NCI-H510A treated with DMSO at 0.1 percent for 48 hours (cell line): ENCODE results near the gene SSTR3.
"Not testable (repeated sequence)": the region's sequence is repeated elsewhere in the genome, so short reads cannot be mapped to it uniquely, and the experiment has no call there.

Source experiments
- DNase-seq: peaks from one replicate; lab custom pipeline; 2025; lab: John Stamatoyannopoulos, UW

Gene SSTR3

DNA sequence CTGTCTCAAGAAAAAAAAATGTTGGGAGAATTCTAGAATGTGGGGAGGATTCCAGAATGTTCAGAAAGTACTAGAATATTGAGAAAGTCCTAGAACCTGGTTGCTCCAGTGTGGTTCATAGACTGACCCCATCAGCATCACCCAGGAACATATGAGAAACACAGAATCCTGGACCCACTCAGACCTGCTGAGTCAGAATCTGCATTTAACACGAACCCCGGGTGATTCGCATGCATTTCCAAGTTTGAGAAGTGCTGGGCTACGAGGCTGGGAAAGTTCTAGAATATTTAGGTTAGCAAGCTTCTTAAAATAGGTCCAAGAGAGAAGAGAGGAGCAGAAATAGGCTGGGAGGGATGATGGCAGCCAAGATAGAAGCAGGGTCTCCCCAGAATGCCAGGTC, 30.6 kb downstream of the SSTR3 start:
- no peak for DNase-seq

DNA sequence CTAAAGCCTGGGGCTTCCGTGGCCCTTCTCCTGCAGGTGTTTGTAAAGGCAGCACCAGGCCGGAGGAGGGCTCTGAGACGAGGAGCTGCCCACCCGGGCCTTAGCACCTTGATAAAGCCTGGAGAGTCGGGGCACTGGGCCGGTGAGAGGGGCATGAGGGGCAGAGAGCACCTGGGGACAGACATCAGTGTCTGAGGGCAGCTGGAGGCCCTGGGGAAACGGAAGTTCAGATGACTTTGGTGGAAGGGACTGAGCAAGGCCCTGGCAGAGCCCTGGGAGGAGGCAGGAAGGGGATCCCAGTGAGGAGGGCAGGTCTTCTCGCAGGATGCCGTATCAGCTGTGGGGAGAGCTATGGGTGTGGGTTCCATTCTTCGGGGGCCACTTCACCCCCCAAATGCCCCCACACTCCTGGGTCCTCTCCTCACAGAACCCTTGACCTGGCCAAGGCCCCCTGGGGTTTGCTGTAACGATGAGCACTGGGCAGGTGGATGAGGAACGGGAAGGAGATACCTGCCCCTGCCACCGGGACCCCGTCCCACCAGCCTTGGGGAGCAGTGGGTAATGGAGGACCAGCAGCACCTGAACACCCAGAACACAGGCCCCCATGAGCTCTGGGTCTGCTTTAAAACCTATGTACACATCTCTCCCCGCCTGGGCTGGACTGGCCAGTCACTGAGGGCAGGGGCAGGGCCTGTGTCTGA, 31.6 kb downstream of the SSTR3 start:
- no peak for DNase-seq

DNA sequence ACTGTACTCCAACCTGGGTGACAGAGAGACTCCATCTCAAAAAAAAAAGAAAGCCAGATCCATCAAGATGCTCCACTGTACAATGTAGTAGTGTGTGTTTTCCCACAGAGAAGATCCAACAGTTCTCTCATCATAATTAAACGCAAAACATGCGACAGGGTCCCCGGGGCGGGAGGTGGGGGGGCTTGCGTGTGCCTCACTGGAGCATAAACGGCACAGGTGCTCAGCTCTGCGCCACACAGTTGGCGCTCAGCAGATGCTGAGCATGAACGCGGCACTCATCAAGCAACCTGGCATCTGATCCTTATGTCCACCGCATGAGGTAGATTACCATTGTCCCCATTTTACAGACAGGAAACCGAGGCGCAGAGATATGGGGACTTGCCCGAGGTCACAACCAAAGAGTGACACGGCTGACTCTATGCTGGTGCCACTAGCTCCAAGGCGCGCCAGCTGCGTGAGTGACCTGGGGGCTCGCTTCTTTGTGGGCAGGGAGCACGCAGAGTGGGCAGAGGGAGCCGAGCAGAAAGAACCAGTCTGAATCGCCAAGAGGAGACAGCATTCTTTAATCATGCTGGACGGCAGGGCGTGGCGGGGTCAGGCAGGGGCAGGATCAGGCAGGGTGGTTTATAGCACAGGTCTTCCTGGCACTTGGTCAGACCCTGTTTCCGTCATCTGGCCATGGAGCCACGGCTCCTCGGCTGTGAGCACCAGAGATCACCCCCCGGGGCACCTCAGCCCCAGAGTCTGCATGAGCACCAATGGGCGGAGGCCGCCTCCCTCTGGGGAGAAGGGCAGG, 32.5 kb downstream of the SSTR3 start:
- DNase-seq: no peak

DNA sequence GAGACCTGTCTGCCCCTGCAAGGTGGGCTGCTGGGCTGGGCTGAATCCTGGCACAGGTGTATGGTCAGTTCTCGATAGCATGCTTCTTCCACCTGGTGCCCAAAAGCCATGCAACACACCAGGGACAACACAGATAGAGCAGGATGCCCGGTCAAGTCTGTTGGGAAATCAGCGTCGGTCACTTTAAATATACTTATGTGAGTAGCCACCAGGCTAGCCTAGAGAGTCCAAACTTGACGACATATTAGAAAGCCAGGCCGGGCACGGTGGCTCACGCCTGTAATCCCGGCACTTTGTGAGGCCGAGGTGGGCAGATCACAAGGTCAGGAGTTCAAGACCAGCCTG, 33.2 kb downstream of the SSTR3 start:
- no peak for DNase-seq

DNA sequence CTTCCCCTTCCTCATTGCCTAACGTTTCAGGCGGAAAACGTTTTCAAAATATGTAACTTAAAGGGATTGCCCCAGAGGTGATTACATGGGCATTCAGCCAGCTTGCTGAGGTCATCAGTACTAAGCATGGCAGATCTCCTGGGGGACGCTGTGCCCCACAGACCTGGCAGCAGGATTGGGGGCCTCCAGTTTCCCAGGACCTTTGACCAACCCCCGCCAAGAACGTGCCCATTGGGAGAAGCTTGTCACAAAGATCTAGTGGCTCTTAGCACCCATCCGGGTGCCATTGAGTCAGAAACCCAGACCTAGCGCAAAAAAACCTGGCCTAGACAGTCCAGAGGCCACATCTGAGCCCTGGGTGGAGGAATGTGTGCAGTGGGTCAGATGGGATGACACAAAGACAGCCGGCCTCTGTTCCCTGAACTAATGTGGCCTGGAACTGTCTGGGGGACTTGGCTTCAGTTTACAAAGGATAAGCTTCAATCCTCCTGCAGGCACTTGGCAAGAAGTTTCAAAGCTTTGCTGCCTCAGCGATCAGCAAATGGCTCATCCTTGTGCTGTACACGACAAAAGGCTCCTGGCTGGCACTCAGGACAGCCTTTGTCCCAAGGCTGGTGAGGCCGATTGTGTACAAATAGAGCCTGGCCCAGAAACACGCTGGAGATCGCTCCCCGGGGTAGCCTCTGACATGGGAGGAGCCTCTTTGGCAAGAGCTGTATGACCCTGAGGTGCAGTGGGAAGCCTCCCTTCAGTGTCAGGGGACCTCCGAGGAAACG, 33.7 kb downstream of the SSTR3 start:
- DNase-seq: no peak

DNA sequence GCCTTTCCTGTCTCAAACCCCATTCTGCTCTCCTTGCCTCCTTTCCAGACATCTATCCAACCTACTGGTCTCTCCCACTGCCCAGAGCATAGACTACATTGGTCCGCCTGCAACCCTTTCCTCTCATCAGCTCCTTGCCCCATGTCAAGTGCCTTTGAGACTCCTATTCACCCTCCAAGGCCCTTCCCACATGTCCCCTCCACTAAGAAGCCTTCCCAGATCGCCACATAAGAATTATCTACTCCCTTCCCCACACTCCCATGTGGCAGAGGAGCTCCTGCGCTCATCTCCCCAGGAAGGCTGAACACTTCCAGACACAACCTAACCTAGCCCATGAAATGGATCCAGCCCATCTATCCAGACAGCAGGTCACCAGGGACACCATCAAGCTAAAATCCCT, 34.5 kb downstream of the SSTR3 start:
- no peak for DNase-seq

DNA sequence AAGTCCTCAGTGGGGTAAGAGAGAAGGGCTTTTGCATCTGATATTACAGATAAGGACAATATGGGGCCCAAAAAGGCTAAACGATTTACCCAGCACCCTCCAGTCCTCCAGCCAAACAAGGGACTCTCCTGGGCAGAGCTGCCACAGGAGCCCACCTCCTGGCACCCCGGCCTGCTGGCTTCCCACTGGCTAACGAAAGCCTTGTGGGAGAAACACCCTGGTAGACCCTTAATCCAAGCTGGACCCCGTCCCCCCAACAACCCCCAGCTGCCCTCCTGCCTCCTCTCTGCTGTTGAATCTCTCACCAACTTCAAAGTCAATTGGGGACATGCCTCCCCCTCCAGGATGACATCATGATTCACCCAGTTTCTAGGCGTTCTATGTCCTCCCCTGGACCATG, 35.1 kb downstream of the SSTR3 start:
- DNase-seq: no peak

DNA sequence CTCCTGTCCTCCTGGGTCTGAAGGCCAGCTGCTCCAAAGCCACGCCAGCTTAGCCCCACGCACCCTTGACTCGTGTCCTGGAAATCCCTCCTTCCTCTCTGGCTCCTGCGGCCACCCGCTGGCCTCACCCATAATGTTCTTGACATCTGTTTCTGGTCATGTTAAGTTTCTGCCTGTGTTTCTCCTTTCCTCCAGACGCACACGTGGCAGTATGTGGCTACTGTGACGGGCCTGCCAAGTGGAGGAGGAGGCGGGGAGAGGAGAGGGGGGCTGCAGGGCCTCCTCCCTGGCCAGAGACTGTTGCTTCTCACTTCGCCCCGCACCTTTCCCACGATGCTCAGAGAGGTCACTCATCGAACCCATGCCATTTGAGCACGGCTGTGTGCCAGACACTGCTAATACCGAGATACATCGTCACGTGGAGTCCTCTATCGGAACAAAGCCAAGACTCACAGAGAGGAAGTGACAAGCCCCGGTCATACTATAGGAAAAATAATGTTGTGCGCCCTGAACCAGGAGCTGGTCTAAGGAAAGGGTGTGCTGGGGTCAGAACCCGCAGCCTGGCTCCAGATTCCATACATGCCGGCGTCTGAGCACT, 35.7 kb downstream of the SSTR3 start:
- DNase-seq: no peak

DNA sequence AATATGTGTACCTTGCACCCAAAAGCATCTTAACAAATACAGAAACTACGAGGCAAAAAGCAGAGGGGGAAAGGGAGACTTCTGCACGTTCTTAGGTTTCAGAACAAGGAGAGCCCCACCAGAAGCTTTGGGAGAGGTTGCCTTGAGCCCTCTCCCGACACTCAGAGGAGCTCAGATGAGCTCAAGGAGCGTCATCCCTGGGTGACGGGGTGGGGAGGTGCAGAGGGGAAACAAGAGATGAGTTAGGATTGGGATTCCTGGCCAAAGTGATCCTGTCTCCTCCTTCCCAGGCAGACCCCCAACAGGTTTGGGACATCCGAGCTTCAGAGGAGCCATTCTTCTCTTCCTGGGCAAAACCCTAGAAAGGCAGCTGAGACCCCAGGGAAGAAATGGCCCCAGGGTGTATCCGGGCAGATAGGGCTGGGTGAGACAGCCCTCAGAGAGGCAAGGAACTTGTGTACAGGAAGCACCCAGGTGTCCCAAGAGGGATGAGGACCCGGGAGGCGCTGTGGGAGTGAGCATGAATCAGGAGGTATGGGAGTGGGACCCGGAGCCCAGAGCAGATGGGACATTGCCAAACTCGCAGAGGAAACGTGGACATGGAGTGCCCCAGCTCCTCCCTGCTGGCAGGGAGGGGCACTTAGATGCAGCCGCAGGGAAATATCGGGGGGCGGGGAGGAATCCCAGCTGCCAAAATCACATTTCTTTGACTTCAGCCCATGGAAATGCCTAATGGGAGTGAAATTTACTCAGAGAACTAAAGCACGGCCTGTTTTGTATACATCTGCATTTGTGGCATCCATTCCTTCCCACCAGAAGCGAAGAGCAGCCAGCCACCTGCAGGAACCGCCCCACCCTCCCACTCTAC, 36.6 kb downstream of the SSTR3 start:
- DNase-seq: no peak

DNA sequence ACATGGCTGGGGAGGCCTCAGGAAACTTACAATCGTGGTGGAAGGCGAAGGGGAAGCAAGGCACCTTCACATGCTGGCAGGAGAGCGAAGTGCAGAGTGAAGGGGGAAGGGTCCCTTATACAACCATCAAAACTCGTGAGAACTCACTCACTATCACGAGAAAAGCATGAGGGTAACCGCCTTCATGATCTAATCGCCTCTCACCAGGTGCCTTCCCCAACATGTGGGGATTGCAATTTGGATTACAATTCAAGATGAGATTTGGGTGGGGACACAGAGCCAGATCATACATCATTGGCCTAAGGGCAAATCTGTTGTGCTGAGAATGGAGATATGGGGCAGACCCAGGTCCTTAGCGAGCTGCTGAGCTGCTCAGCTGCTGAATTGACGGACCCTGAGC, 37.3 kb downstream of the SSTR3 start:
- no peak for DNase-seq

DNA sequence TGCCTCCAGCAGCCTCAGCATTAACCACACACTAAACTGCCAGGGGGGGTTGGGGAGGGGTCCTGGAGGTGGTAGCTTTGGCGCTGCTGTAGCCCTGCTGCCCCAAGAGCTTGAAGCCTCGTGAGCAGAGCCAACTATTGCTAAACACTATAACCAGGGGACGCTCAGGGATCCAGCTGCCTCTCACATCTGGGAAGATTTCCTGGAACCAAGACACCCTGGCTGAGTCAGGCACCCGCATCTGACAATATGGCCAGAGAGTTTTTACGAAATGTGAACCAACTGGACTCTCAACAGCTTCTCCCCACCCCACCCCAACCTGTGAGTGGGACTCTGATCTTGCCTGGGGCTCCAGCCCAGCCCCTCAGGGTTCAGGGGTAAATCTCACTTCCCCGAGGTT, 38.6 kb downstream of the SSTR3 start:
- no peak for DNase-seq

DNA sequence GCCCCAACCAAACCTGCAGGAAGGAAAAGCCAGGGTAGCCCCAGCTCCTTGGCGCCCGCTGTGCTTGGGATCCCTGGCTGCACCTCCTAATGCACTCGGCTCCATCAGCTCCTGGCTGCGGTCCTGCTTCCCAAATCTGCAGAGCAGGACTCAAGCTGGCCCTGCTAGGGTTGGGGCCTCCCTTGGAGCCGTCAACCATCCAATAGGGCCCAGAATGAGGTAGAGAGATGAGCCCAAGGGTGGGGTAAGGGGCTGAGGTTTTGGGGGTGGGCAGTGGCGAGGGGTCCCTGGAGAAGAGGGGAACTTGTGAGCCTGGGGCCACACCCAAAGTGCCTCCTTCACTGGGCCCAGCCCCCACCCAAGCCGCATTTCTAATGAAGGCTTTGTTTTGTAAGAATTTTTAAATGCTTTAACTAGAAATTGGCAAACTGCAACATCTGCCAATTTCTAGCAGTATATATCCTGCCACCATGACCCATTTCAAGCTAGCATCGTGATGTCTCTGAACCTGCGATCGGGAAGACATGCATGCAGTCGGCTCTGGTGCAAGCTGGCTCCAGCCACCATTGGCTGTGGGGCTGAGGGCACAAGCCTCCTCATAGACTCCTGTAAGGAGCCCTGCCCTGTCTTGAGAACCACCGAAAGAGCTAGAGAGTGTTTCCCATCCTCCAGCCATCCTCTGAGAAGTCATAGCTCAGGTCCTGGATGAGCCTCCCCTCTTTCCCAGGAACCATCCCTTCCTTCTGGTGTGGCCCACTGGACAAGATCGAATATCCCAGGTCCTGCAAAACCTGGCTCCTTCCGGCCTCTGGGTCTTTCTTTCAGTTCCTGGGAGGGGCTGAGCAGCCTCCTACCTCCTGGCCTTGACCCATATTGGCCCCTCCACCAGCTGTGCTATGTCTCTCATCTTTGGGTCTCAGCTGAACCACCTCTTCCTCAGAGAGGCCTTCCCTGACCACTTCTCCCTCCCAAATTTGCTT, 39.7 kb downstream of the SSTR3 start:
- DNase-seq: no peak

DNA sequence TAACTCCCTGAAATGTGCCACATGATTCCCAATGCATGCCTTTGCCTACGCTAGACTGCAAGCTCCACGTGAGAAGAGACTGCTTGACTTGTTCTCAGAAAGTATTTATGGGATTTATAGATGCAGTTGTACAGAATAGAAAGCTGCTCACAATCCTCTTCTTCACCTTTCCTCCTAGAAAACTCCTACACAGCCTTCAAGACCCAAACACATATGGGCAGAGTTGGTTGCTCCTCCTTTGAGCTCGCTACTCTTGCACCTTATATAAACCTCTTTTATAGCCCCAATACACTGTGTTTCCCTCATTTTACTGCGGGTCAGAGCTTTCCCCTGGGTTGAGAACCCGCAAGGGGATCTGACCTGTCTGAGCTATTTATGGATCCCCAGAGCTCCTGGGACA, 40.6 kb downstream of the SSTR3 start:
- DNase-seq: no peak

DNA sequence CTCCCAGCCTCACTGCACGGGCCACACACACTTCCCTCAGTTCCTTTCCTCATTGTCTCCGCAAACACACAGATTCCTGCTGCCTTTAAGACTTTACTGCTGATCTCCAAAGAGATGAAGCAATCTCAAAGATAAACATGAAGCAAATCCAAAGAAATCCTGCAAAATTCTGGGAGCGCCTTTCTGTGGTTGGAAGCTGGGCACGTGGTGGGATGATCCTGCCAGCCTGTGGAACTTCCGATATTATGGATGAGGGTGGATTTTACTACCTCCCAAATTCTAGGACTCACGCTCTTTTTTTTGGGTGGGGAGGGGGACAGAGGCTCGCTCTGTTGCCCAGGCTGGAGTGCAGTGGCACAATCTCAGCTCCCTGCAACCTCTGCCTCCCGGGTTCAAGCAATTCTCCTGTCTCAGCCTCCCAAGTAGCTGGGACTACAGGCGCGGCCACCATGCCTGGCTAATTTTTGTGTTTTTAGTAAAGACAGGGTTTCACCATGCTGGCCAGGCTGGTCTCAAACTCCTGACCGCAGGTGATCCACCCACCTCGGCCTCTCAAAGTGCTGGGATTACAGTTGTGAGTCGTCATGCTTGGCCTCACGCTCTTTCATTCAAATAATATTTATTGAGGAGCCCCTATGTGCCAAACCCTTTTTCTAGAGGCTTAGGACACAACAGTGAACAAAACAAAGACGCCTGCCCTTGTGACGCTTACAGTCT, 41.4 kb downstream of the SSTR3 start:
- DNase-seq: not testable (repeated sequence)

DNA sequence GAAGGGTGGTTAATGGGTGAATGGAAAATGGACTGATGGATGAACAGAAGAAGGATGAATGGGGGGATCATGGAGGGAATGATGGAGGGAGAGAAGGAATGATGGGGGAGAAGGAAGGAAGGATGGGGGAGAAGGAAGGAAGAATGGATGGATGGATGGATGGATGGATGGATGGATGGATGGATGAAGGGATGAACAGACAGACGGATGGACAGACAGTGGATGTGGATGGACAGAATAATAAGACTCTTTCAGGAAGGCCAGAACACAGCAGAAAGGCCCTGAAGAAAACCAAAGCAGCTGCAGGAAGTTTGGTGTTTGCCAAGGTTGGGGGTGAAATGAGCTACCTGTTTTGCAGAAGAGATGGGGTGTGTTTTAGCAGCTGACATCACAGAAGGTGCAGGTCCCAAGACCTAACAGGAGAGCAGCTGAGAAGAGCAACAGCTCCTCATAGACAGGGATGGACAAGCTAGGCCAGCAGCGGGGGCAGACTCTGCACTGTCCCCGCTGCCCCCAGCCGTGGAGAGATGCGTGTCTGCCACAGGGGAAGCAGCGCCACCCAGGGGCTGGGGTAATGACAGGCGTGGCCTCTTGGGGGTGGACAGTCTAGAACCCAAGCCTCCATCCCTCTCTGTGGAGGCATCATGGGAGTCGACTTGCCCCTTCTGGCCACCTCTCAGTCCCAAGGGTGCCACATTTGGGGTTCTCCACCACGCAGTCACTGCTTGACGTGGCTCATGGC, 42.2 kb downstream of the SSTR3 start:
- DNase-seq: no peak

DNA sequence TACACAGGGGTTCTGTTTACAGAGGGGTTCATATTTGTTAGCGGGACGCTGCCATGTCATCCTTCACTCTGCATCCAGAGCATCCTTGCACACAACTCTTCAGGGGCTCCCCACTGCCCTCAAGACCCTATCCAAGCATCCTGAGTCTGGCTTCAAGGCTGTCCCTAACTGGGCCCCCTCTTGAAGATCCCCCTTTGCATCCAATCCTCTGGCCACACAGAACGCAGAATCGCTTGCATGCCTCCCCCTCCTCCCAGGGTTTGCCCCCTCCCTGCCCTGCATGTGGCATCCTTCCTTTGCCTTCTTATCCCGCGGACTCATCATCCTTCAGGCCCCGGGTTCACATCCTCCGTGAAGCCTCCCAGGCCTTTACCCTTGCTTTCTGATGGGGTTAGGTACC, 42.9 kb downstream of the SSTR3 start:
- no peak for DNase-seq

DNA sequence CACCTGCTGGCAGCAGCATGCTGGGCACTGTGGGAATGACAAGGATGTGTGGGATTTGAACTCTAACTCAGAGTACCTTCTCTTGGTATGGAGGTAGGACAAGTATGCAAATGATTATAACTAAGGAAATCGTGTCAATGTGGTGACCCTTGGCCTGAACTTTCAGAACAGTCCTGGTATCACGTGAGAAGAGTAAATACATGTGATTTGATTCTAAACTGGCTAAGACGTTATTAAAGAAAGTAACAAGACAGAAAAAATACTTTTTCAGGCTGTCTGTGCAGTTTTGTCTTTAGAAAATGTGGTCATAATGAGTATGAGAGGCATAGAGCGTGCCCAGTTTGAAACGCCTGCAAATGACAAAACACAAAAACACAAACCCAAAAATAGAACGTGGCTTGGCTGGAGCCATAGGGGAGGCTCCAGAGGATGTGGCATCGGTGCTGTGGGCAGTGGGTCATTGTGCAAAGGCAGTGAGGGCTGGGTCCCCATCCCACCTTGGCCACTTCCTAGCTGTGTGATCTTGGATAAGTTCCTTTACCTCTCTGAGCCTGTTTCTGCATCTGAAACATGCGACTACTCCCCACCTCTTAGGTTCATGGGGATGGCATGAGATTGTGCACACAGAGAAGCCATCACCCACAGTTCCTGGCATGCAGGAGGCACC, 44.2 kb downstream of the SSTR3 start:
- DNase-seq: no peak

DNA sequence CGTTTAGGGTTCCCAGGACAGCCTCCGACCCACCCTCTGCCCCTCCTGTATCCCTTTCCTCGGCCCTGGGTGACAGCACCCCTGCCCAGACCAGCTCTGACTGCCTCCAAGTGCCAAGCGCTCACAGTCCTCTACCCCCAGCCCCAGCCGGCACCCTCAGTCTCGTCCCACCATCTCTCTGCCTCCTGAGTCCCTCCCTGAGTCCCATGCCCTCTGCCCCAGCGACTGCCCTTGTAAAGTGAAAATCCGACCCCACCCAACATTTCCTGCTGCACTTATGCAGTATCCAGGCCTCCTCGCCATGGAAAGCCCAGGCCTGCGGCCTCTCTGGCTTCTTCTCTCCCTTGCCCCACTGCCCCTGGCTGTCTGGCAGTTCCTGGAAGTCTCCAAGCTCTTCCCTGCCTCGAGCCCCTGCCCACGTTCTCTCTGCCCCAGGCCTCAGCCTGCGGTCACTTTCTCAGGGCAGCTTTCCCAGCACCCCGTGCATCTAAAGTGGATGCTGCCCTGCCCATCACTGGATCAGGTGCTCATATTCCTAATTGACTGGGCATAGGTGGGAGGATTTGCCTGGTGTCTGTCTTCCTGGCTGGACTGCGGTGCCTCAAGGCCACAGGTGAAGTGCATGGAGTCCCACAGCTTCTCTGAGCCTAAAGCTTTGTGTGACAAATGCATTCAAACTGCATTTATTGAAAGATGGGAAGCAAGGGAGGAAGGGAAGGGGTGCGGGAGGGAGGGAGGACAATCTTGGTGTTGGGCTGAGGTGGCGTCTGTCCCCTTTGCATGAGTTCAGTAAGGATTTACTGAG, 44.9 kb downstream of the SSTR3 start:
- DNase-seq: no peak
